ENCODE measurements around the gene IL27RA.

Gene IL27RA

GRCh38 chr19:14053032-14053431 is 21.5 kb downstream of the IL27RA start:
- no peaks in the 10 kb centered on the region for H4K20me1 ChIP-seq (ENCODE audit: insufficient read depth)
- no peak overlapping the region for H3K27ac ChIP-seq
- TF ChIP-seq, protein P1, sequence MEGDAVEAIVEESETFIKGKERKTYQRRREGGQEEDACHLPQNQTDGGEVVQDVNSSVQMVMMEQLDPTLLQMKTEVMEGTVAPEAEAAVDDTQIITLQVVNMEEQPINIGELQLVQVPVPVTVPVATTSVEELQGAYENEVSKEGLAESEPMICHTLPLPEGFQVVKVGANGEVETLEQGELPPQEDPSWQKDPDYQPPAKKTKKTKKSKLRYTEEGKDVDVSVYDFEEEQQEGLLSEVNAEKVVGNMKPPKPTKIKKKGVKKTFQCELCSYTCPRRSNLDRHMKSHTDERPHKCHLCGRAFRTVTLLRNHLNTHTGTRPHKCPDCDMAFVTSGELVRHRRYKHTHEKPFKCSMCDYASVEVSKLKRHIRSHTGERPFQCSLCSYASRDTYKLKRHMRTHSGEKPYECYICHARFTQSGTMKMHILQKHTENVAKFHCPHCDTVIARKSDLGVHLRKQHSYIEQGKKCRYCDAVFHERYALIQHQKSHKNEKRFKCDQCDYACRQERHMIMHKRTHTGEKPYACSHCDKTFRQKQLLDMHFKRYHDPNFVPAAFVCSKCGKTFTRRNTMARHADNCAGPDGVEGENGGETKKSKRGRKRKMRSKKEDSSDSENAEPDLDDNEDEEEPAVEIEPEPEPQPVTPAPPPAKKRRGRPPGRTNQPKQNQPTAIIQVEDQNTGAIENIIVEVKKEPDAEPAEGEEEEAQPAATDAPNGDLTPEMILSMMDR (conservative IDR thresholded peaks at IDR 0.05; ENCODE audit: low read depth, low read length), result no peak
- no peak overlapping the region for H3K4me2 ChIP-seq
- no peaks in the 10 kb centered on the region for H3K79me2 ChIP-seq (ENCODE audit: insufficient read depth, low read depth)
- H3K36me3 ChIP-seq (ENCODE audit: insufficient read depth), result 0 out of 2 replicates have a peak, but pooled peaks cover 2% of the 10 kb centered on the region
- H2AFZ ChIP-seq (ENCODE audit: low read depth), result no peak overlapping the region
- H3K27me3 ChIP-seq (ENCODE audit: insufficient read depth, low read depth), result no peaks in the 10 kb centered on the region
- no peaks in the 10 kb centered on the region for H3K4me1 ChIP-seq (ENCODE audit: low read depth, poor library complexity, severe bottlenecking)
- H3K9ac ChIP-seq, result no peak overlapping the region
- H3K4me3 ChIP-seq (IDR thresholded peaks at IDR 0.05; ENCODE audit: insufficient read depth, low read depth, low read length), result no peak overlapping the region

- H3K9ac ChIP-seq, result no peak overlapping the region
- no peak overlapping the region for H3K4me2 ChIP-seq
- no peaks in the 10 kb centered on the region for H3K36me3 ChIP-seq (ENCODE audit: insufficient read depth)
- H2AFZ ChIP-seq (ENCODE audit: low read depth), result no peak overlapping the region
- no peaks in the 10 kb centered on the region for H3K27me3 ChIP-seq (ENCODE audit: insufficient read depth, low read depth)
- H3K4me1 ChIP-seq (ENCODE audit: low read depth, poor library complexity, severe bottlenecking), result no peaks in the 10 kb centered on the region
- no peak overlapping the region for H3K27ac ChIP-seq
- H3K4me3 ChIP-seq (IDR thresholded peaks at IDR 0.05; ENCODE audit: insufficient read depth, low read depth, low read length), result no peak overlapping the region
- H4K20me1 ChIP-seq (ENCODE audit: insufficient read depth), result no peaks in the 10 kb centered on the region
- no peaks in the 10 kb centered on the region for H3K79me2 ChIP-seq (ENCODE audit: insufficient read depth, low read depth)
- TF ChIP-seq, protein P1 (conservative IDR thresholded peaks at IDR 0.05; ENCODE audit: low read depth, low read length), result no peak
These were observed 21.9 kb downstream of the IL27RA start for GRCh38 chr19:14053500-14053899.

DNA sequence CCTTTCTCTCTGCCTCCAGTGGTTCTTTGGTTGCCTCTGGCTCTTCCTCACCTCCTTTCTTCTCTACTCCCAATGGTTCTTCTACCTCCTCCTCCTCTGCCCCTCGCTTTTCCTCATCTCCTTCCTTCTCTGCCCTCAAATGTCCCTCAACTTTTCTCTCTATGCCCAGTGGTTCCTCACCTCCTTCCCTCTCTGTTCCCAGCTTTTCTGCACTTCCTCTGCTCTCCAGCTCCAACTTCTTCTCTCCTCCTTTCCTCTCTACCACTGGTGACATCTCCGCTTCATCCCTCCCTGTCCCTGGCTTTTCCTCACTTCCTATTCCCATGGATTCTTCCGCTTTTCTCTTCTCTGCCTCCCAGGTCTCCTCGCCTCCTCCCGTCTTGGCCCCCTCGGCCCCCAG is 22.5 kb downstream of the IL27RA start:
- Histone ChIP-seq H4K20me1 (ENCODE audit: insufficient read depth) (no peaks in the 10 kb centered on the region), H3K4me3 (IDR thresholded peaks at IDR 0.05; ENCODE audit: insufficient read depth, low read depth, low read length) (no peak overlapping the region), H3K36me3 (ENCODE audit: insufficient read depth) (no peaks in the 10 kb centered on the region), H3K79me2 (ENCODE audit: insufficient read depth, low read depth) (no peaks in the 10 kb centered on the region), H3K4me2 (no peak overlapping the region), H2AFZ (ENCODE audit: low read depth) (no peak overlapping the region), H3K27ac (no peak overlapping the region), H3K27me3 (ENCODE audit: insufficient read depth, low read depth) (no peaks in the 10 kb centered on the region; the same call in 1 of the 2 replicates), H3K9ac (no peak overlapping the region), H3K4me1 (ENCODE audit: low read depth, poor library complexity, severe bottlenecking) (no peaks in the 10 kb centered on the region)
- TF ChIP-seq, protein P1 (conservative IDR thresholded peaks at IDR 0.05; ENCODE audit: low read depth, low read length), result no peak

DNA sequence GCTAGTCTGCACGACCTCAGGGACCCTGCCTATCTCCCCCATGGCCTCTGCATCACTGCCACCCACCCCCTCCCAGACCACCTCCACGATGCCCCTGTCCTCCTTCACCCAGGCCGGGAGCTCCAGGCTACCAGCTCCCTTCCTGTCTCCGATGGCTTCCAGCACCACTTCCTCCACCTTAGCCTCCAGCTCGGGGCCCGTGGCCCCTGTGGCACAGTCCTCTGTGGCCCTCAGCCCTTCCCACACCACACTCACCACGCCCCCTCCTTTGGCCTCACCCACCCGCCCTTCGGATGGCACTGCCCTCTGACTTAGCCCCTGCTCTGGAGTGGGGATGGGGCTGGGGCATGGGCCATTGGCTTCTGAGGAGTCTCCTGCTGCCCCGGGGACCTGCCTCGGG is 23.2 kb downstream of the IL27RA start:
- Histone ChIP-seq H3K36me3 (ENCODE audit: insufficient read depth) (no peaks in the 10 kb centered on the region), H2AFZ (ENCODE audit: low read depth) (no peak overlapping the region), H3K27me3 (ENCODE audit: insufficient read depth, low read depth) (no peaks in the 10 kb centered on the region; the same call in 1 of the 2 replicates), H3K79me2 (ENCODE audit: insufficient read depth, low read depth) (no peaks in the 10 kb centered on the region), H3K4me1 (ENCODE audit: low read depth, poor library complexity, severe bottlenecking) (no peaks in the 10 kb centered on the region), H3K27ac (no peak overlapping the region), H3K4me2 (no peak overlapping the region), H3K9ac (no peak overlapping the region), H4K20me1 (ENCODE audit: insufficient read depth) (no peaks in the 10 kb centered on the region), H3K4me3 (IDR thresholded peaks at IDR 0.05; ENCODE audit: insufficient read depth, low read depth, low read length) (no peak overlapping the region)
- TF ChIP-seq, protein P1 (conservative IDR thresholded peaks at IDR 0.05; ENCODE audit: low read depth, low read length), result no peak

Data from KMS-11 (cell line).